ENCODE data around the gene CDT1.

Gene CDT1

DNA sequence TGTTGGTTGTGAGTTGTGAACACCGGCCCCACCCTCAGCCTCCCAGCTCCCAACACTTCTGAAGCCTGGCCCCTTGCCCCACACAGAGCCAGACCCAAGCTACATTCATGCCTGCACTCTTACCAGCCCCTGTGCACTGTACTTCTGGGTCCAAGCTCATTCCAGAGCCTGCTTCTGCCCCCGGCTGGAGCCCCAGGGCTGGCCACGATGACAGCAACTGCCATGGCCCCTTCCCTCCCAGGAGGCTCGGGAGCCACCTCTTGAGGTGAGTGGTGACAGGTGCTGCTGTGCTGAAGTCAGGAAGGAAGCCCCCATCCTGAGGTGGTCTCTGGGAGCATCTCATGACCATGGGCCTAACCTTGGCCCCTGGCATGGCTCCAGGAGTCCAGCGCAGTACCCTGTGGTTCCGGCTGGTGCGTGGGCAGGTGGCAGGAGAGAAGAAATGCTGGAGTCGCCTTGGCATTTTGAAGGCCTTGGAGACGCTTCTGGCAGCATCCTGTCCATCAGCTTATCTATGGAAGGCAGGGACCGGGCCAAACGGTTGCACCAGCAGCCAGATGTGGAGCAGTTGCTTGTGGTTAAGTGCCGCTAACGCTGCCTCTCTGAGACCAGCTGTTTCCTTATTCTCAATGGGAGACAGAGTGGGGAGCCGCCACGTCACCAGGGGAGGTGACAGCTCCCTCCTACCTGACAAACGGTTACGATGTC is 3.9 kb upstream of the CDT1 start:
- DNase-seq (ENCODE audit: extremely low spot score, insufficient read length, low read depth): no peak
- no peak for FAIRE-seq

DNA sequence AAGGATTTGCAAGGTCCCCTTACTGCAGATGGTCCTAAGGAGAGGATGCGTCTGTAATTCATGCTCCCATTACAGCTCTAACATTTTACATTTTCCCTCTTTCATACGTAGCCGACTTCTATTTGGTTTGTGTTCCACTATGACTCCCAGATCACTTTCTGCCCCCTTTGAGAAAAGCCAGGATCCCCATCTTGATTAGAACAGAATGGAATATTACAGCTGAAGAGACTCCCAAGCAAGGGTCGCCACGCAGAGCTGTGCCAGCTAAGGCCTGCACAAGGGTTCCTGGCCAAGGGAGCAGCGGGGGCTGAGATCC is 3.4 kb upstream of the CDT1 start:
- no peak for DNase-seq (ENCODE audit: extremely low spot score, insufficient read length, low read depth)
- no peak for FAIRE-seq

- DNase-seq (ENCODE audit: extremely low spot score, insufficient read length, low read depth) (no peak), FAIRE-seq (no peak)
These were observed 573 bp downstream of the CDT1 start for GRCh38 chr16:88804173-88804551.

GRCh38 chr16:88804552-88805339 is 1.2 kb downstream of the CDT1 start:
- DNase-seq (ENCODE audit: extremely low spot score, insufficient read length, low read depth) (no peak), FAIRE-seq (no peak)

DNA sequence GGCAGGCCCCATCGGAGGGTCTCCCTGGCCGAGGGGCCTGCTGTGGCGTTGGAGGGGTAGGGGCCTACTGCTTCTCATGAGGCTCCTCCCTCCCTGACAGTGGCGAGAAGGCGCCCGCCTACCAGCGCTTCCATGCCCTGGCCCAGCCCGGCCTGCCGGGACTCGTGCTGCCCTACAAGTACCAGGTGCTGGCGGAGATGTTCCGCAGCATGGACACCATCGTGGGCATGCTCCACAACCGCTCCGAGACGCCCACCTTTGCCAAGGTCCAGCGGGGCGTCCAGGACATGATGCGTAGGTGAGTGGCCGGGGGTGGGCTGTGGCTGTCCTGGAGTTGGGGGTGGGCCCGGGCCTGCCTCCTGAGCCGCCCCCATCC is 1.7 kb downstream of the CDT1 start:
- no peak for DNase-seq (ENCODE audit: extremely low spot score, insufficient read length, low read depth)

DNA sequence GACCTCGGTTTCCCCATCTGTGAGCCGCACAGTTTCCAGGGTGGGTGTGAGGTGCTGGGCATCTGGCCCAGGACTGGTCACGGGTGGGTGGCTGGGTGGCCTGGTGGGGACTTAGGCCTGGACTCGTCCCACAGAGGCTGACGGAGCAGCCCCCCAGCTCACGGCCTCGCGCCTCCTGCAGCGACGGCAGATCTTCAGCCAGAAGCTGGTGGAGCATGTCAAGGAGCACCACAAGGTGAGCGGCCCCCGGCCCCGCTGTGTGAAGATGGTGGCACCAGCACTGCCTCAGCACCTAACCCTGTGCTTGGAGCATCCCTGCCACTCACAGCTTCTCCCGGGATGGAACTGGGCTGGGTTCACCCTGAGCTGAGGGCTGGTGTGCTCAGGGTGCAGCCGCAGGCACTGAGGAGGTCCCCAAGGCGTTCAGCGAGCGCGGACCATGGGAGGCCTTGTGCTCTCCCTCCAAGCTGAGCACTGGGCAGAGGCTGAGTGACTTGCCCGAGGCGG is 2.4 kb downstream of the CDT1 start:
- no peak for FAIRE-seq
- DNase-seq (ENCODE audit: extremely low spot score, insufficient read length, low read depth): no peak

More for the DNA sequence above, 1.7 kb downstream of the CDT1 start:
- FAIRE-seq: no peak

- FAIRE-seq (no peak), DNase-seq (ENCODE audit: extremely low spot score, insufficient read length, low read depth) (no peak)
These were observed 3.0 kb downstream of the CDT1 start for GRCh38 chr16:88806491-88807111.

- no peak for DNase-seq (ENCODE audit: extremely low spot score, insufficient read length, low read depth)
- FAIRE-seq: no peak
These were observed 3.6 kb downstream of the CDT1 start for GRCh38 chr16:88807142-88807625.

DNA sequence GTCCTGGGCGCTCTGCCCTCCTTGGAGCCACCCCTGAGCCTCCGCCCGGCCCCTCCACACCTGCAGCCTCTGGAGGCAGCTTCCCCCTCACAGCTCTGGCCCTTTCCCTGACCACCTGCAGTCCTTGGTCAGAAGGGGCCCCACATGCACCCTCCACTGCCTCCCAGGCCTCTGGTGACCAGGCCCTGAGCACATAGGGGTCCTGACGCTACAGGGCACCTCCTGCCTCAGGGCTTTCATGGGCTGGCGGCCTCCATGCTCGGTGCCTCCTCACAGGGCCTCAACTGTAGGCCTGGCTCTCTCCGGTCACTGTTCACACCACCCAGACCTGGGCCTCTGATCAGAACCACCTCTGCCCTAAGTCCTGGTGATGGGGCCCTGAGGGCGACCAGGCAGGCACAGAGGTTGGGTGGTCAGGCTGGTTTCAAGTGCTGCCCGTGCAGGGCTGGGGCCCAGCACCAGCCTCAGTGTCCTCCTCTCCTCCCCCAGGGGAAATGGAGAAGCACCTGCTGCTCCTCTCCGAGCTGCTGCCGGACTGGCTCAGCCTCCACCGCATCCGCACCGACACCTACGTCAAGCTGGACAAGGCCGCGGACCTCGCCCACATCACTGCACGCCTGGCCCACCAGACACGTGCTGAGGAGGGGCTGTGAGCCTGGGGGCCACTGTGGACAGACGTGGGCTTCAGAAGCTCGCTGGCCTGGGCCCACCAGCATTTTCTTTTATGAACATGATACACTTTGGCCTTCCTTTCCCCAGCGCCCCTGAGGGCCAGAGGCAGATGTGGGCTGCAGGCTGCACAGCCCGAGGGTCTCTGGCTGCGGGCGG is 4.3 kb downstream of the CDT1 start:
- DNase-seq (ENCODE audit: extremely low spot score, insufficient read length, low read depth) (no peak), FAIRE-seq (no peak)

GRCh38 chr16:88809068-88809675 is 5.6 kb downstream of the CDT1 start:
- FAIRE-seq: no peak
- DNase-seq (ENCODE audit: extremely low spot score, insufficient read length, low read depth): no peak

DNA sequence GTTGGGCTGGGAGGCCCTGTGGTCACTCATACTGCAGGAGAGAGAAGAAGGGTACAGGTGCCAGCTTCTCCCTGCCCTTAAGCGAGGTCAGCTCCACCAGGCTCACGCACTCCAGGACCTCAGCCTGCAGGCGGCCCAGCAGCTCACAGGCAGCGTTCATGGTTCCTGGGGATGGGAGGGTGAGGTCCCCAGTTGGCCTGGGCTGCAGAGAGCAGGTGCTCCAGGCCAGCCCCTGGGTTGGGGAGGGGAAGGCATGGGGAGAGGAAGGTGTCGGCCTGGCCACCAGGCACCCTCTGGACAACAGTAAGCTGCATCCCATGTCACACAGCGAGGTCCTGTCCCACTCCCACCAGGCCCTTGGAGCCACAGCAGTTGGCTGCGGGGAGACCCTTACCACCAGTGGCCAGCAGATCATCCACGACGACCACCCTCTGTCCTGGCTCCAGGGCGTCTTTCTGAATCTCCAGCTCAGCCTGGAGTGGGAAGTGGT is 6.1 kb downstream of the CDT1 start:
- DNase-seq (ENCODE audit: extremely low spot score, insufficient read length, low read depth) (no peak), FAIRE-seq (no peak)

- DNase-seq (ENCODE audit: extremely low spot score, insufficient read length, low read depth): no peak
- no peak for FAIRE-seq
These were observed 6.8 kb downstream of the CDT1 start for GRCh38 chr16:88810166-88810911.

GRCh38 chr16:88810912-88811768 is 7.6 kb downstream of the CDT1 start:
- DNase-seq (ENCODE audit: extremely low spot score, insufficient read length, low read depth) (no peak), FAIRE-seq (peak; percentile 18)

DNA sequence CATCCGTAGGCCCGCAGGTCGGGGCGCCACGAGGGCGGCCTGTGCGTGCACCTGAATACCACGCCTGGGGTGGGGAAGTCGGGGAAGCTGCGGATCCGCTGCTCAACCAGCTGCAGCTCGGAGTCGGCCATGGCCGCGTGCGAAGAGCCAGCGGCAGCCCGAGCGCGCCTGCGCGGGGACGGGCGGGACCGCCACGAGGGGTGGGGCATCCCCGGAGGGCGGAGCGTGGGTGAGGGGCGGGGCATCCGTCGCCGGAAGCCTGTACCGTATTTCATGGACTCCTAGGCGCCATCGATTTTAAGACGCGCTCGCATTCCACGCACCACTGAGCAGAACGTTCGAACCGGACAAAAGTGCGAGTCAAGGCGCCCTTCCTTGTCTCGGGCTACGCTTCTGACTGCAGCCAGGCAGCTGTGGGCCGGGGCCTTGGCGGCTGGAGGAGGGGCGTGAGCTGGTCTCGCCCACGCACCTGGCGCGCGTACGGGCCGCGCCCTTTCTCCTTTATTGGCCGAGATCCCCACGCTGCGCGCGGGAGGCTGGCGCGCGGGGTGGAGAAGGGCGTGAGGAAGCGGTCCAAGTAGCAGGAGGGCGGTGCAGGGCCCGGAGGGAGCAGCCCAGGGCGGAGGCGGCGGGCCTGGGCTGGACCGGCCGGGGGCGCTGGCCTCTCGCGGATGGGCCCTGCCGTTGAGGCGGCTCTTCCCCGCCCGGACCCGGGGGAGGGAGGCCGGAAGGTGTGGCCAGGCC is 8.4 kb downstream of the CDT1 start, which contains the start of gene APRT:
Gene APRT, minus strand, starts transcription at position 160 of the 744 bp plus-strand sequence. Its CDS starts 29 bp downstream, at position 131.
- DNase-seq (ENCODE audit: extremely low spot score, insufficient read length, low read depth) (peak; percentile 88), FAIRE-seq (peak; percentile 94)

GRCh38 chr16:88812513-88813268 is 9.1 kb downstream of the CDT1 start:
- DNase-seq (ENCODE audit: extremely low spot score, insufficient read length, low read depth) (no peak), FAIRE-seq (no peak)

DNA sequence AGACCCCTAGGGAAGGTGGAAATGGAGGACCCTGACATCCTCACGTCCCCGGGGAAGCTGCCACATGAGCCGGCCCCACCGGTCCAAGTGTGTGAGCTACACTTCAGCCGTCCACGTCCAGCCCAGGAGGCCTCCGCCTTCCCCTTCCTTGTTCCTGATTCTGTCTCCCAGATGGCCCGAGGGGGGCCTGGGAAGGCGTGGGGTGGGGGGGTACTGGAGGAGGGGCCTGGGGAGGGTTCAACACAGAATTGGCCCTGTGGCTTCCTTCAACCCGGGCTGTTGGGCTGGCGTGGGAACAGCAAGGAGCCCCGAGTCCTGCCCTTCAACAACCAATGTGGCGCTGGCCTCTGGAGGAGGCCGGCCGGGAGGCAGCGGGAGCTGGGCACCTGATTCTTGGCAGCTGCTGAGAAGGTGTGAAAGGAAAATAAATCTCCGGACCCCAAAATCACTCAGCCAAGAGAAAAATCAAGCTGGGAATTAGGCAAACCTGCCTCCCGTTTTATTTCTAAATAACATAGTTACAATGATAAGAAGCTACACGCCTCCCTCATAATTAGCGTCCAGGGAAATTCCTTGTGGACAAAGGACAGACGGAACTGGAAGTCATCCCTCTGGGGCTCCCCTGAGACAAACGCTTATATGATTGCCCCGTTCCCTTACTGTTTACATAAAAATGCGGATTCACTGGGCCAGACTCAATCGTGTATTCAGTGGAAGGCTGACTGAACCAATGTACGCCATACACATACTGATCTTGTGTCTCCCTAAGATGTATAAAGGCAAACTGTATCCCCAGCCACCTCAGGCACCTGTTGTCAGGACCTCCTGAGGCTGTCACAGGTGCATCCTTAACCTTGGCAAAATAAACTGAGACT is 9.9 kb downstream of the CDT1 start:
- no peak for DNase-seq (ENCODE audit: extremely low spot score, insufficient read length, low read depth)
- FAIRE-seq: no peak
